IMR-90 (cell line): Measurements from ENCODE around the gene CTF1. TPM values are rescaled to one million over a fixed set of nuclear protein-coding genes. Genes with fewer than 3 reads are reported as not detected.

ENCODE experiments used
- ATAC-seq: fragments of 200-7000 bp; cut with Tn5 transposase; 2 replicates; pipeline ENCODE4 v1.9.1; 2020; ENCODE audit warnings: low read depth, mild to moderate bottlenecking, moderate library complexity
- BruUV-seq: library from RNA; stranded (reverse); fragments of 400-500 nt; replicated peaks from 2 replicates; lab custom pipeline; 2021; lab: Mats Ljungman, UMichigan
- CTCF ChIA-PET: fragments of 300-600 bp; formaldehyde crosslinking; extraction: SDS; loops from one replicate; lab custom pipeline; 2021; ENCODE audit warnings: antibody characterized with exemption; lab: Yijun Ruan, JAX
- POLR2A ChIA-PET: fragments of 300-600 bp; sonication (Branson Sonifier 250); formaldehyde crosslinking; loops from one replicate; lab custom pipeline; 2022; ENCODE audit warnings: antibody characterized with exemption; ENCODE audit not compliant: unreplicated experiment; lab: Charles Lee
- DNase-seq: peaks from one replicate; pipeline ENCODE4 v3.0.0; 2013
- H2AFZ ChIP-seq: replicated peaks from 2 replicates; pipeline ENCODE3; 2013; ENCODE audit warnings: low read length, mild to moderate bottlenecking; ENCODE audit not compliant: poor library complexity
- H2AK5ac ChIP-seq: 2 replicates; pipeline ENCODE4 v1.6.1; 2013; ENCODE audit warnings: low read depth, low read length, inconsistent platforms
- H2AK9ac ChIP-seq: replicated peaks from 2 replicates; pipeline ENCODE3; 2013; ENCODE audit warnings: mild to moderate bottlenecking, low read depth, low read length, moderate library complexity; ENCODE audit not compliant: poor library complexity
- H2BK120ac ChIP-seq: 2 replicates; pipeline ENCODE4 v1.6.1; 2013; ENCODE audit warnings: low read depth, low read length, inconsistent platforms
- H2BK15ac ChIP-seq: 3 replicates; pipeline ENCODE4 v1.6.1; 2013; ENCODE audit warnings: low read depth, low read length, inconsistent platforms
- H2BK20ac ChIP-seq: 2 replicates; pipeline ENCODE4 v1.6.1; 2013; ENCODE audit warnings: low read depth, mild to moderate bottlenecking, inconsistent platforms, low read length, moderate library complexity
- H2BK5ac ChIP-seq: 2 replicates; pipeline ENCODE4 v1.6.1; 2013; ENCODE audit warnings: mild to moderate bottlenecking, low read depth, low read length, inconsistent platforms; ENCODE audit not compliant: poor library complexity, severe bottlenecking
- H3K14ac ChIP-seq: replicated peaks from 2 replicates; pipeline ENCODE4 v1.6.1; 2013; ENCODE audit warnings: low read depth, low read length, inconsistent platforms
- H3K18ac ChIP-seq: 2 replicates; pipeline ENCODE4 v1.6.1; 2013; ENCODE audit warnings: low read depth, low read length, control low read depth
- H3K23ac ChIP-seq: 2 replicates; pipeline ENCODE4 v1.6.1; 2013; ENCODE audit warnings: low read depth, low read length, inconsistent platforms
- H3K27ac ChIP-seq: 2 replicates; pipeline ENCODE4 v1.5.1; 2013; ENCODE audit warnings: mild to moderate bottlenecking, control low read depth, low read length; ENCODE audit not compliant: insufficient read depth
- H3K27me3 ChIP-seq: 2 replicates; pipeline ENCODE4 v1.6.1; 2013; ENCODE audit warnings: low read length; ENCODE audit not compliant: control insufficient read depth, insufficient read depth
- H3K36me3 ChIP-seq: 2 replicates; pipeline ENCODE4 v1.6.1; 2013; ENCODE audit warnings: low read length, mixed read lengths; ENCODE audit not compliant: control insufficient read depth, insufficient read depth
- H3K4ac ChIP-seq: 2 replicates; pipeline ENCODE4 v1.6.1; 2013; ENCODE audit warnings: low read depth, low read length, inconsistent platforms
- H3K4me1 ChIP-seq: 2 replicates; pipeline ENCODE4 v1.6.1; 2013; ENCODE audit warnings: low read length, mixed read lengths; ENCODE audit not compliant: control insufficient read depth, insufficient read depth
- H3K4me2 ChIP-seq: 2 replicates; pipeline ENCODE4 v1.6.1; 2013; ENCODE audit warnings: low read depth, mild to moderate bottlenecking, control low read depth, low read length, moderate library complexity
- H3K4me3 ChIP-seq: 2 replicates; pipeline ENCODE4 v1.5.1; 2013; ENCODE audit warnings: low read depth, mild to moderate bottlenecking, control low read depth, low read length, moderate library complexity; ENCODE audit not compliant: insufficient read depth
- H3K56ac ChIP-seq: 2 replicates; pipeline ENCODE4 v1.6.1; 2013; ENCODE audit warnings: low read length, inconsistent platforms; ENCODE audit not compliant: insufficient read depth; ENCODE audit errors: extremely low read depth
- H3K79me1 ChIP-seq, 2 experiments: 2 replicates each; pipeline ENCODE4 v1.6.1; 2013; ENCODE audit warnings: low read length in 2 of 2, inconsistent platforms in 1 of 2, low read depth in 1 of 2
- H3K9ac ChIP-seq: 2 replicates; pipeline ENCODE4 v1.6.1; 2013; ENCODE audit warnings: low read depth, low read length, control low read depth
- H3K9me1 ChIP-seq: 2 replicates; pipeline ENCODE4 v1.6.1; 2013; ENCODE audit warnings: low read length, inconsistent platforms; ENCODE audit not compliant: insufficient read depth
- H3K9me3 ChIP-seq: 2 replicates; pipeline ENCODE4 v1.6.1; 2013; ENCODE audit warnings: low read length; ENCODE audit not compliant: control insufficient read depth, insufficient read depth
- H4K20me1 ChIP-seq: 2 replicates; pipeline ENCODE4 v1.6.1; 2013; ENCODE audit warnings: low read length, inconsistent platforms; ENCODE audit not compliant: insufficient read depth
- H4K5ac ChIP-seq: 2 replicates; pipeline ENCODE4 v1.6.1; 2013; ENCODE audit warnings: mild to moderate bottlenecking, low read depth, low read length, control low read depth
- H4K8ac ChIP-seq, 2 experiments: 2 replicates each; pipeline ENCODE4 v1.6.1; 2013; ENCODE audit warnings: low read depth in 2 of 2, low read length in 2 of 2, control low read depth in 1 of 2, inconsistent platforms in 1 of 2
- H4K91ac ChIP-seq: 2 replicates; pipeline ENCODE4 v1.6.1; 2013; ENCODE audit warnings: low read depth, low read length, inconsistent platforms; ENCODE audit not compliant: insufficient read depth
- BHLHE40 ChIP-seq: fragments of 150-350 bp; IDR thresholded peaks from 2 replicates; pipeline ENCODE4 v1.6.1; 2016; ENCODE audit warnings: mild to moderate bottlenecking, low read depth, low read length
- CEBPB ChIP-seq: IDR thresholded peaks from 2 replicates; pipeline ENCODE4 v1.6.1; 2012; ENCODE audit warnings: low read depth, low read length, improper control_type of control experiment
- CTCF ChIP-seq: conservative IDR thresholded peaks from 2 replicates; pipeline ENCODE4 v1.5.1; 2012; ENCODE audit warnings: mild to moderate bottlenecking, low read depth, low read length, improper control_type of control experiment
- FOS ChIP-seq: fragments of 150-350 bp; IDR thresholded peaks from 2 replicates; pipeline ENCODE4 v1.6.1; 2016; ENCODE audit warnings: low read depth, low read length
- MAFK ChIP-seq: IDR thresholded peaks from 2 replicates; pipeline ENCODE4 v1.6.1; 2012; ENCODE audit warnings: low read depth, low read length, improper control_type of control experiment
- MAZ ChIP-seq: IDR thresholded peaks from 2 replicates; pipeline ENCODE4 v1.6.1; 2012; ENCODE audit warnings: low read depth, mild to moderate bottlenecking, low read length, improper control_type of control experiment, moderate library complexity, borderline replicate concordance
- MXI1 ChIP-seq: IDR thresholded peaks from 2 replicates; pipeline ENCODE4 v1.6.1; 2012; ENCODE audit warnings: low read depth, mild to moderate bottlenecking, low read length, moderate library complexity, borderline replicate concordance
- POLR2A ChIP-seq: IDR thresholded peaks from 2 replicates; pipeline ENCODE4 v1.6.1; 2012; ENCODE audit warnings: mild to moderate bottlenecking, low read depth, low read length
- RAD21 ChIP-seq: IDR thresholded peaks from 2 replicates; pipeline ENCODE4 v1.6.1; 2012; ENCODE audit warnings: low read length, improper control_type of control experiment
- RCOR1 ChIP-seq: IDR thresholded peaks from 2 replicates; pipeline ENCODE4 v1.6.1; 2012; ENCODE audit warnings: mild to moderate bottlenecking, low read length, improper control_type of control experiment; ENCODE audit not compliant: insufficient replicate concordance
- RFX5 ChIP-seq: IDR thresholded peaks from 2 replicates; pipeline ENCODE4 v1.8.0; 2012; ENCODE audit warnings: low read depth, mild to moderate bottlenecking, low read length, moderate library complexity
- SMC3 ChIP-seq: fragments of 150-350 bp; IDR thresholded peaks from 2 replicates; pipeline ENCODE4 v1.6.1; 2016; ENCODE audit warnings: low read depth, mild to moderate bottlenecking, antibody characterized with exemption, low read length, moderate library complexity
- USF2 ChIP-seq: fragments of 150-350 bp; IDR thresholded peaks from 2 replicates; pipeline ENCODE4 v1.6.1; 2017; ENCODE audit warnings: mild to moderate bottlenecking, antibody characterized with exemption, low read length, low read depth
- WGBS, 2 experiments: methylation state at CpG; one replicate each; pipeline versions ENCODE4 v1.1.5 to v1.1.7; 2013; ENCODE audit warnings: missing lambda C conversion rate in 2 of 2; ENCODE audit not compliant: insufficient read length in 1 of 2; ENCODE audit errors: extremely low coverage in 2 of 2; 5-methylcytosine and 5-hydroxymethylcytosine counted together
- dilution Hi-C: fragments of 300-500 bp; cut with HindIII; formaldehyde crosslinking; loops from one replicate; pipeline ENCODE4 v1.14.3; 2018; ENCODE audit warnings: low sequenced_read_pairs; ENCODE audit not compliant: unreplicated experiment
- in situ Hi-C: fragments of 300-500 bp; cut with MboI; formaldehyde crosslinking; loops from 3 replicates; pipeline ENCODE4 v1.14.3; 2019; ENCODE audit warnings: low sequenced_read_pairs, inconsistent platforms, mixed read lengths
- intact Hi-C: fragments of 100-400 bp; cut with micrococcal nuclease; formaldehyde crosslinking; loops from 2 replicates; pipeline ENCODE4 v1.10.0; 2022
- polyA plus RNA-seq, 3 experiments: library from polyadenylated mRNA; depleted of rRNA; stranded (reverse); fragments of >200 nt; gene quantifications; 2 replicates each; pipeline ENCODE4 v1.2.3, GENCODE V29; 2012; ENCODE audit warnings: low replicate concordance in 1 of 3
- total RNA-seq: library from RNA; depleted of rRNA; stranded (reverse); fragments of >200 nt; gene quantifications from 2 replicates; pipeline ENCODE4 v1.2.3, GENCODE V29; 2012

Gene CTF1
- total and polyA plus RNA-seq, 2 of the 4 experiments (the other 2 are of a cell fraction) = 0.18 to 12.9 TPM

- no peak for TF ChIP-seq MAFK
- TF ChIP-seq POLR2A = no peak
- peak; percentile 84 for TF ChIP-seq RAD21
- TF ChIP-seq BHLHE40 = no peak
Measured at GRCh38 chr16:30921748-30922419, 25.5 kb downstream of the CTF1 start (continued).

- Histone ChIP-seq H4K8ac (peak overlapping the region; percentile 83 to 99), H2AK5ac (peak overlapping the region; percentile 100), H2BK120ac (peak overlapping the region; percentile 92), H3K79me1 (peaks cover 4 to 37% of the 10 kb centered on the region in 2 experiments; a peak in 2 of 4 replicates), H3K56ac (peak overlapping the region; percentile 92), H2BK5ac (peak overlapping the region; percentile 97), H2BK20ac (peak overlapping the region; percentile 65), H2BK15ac (peak overlapping the region; percentile 94; the same call in 2 of the 3 replicates), H3K27me3 (no peaks in the 10 kb centered on the region), H4K91ac (peak overlapping the region; percentile 98), H4K20me1 (peaks cover 4% of the 10 kb centered on the region; the same call in 1 of the 2 replicates), H2AK9ac (peak overlapping the region; percentile 98), H3K9me3 (no peaks in the 10 kb centered on the region), H3K18ac (peak overlapping the region; percentile 88), H3K23ac (peak overlapping the region; percentile 87), H2AFZ (peak overlapping the region; percentile 99), H3K4me1 (peaks cover 2% of the 10 kb centered on the region; the same call in 1 of the 2 replicates), H3K9me1 (no peaks in the 10 kb centered on the region), H3K4me2 (peak overlapping the region; percentile 73), H3K9ac (peak overlapping the region; percentile 77), H3K4ac (peak overlapping the region; percentile 98), H3K27ac (peak overlapping the region; percentile 94), H3K14ac (peak overlapping the region; percentile 94), H3K4me3 (peak overlapping the region; percentile 59), H3K36me3 (peaks cover 10% of the 10 kb centered on the region; the same call in 1 of the 2 replicates), H4K5ac (peak overlapping the region; percentile 96)
- 1% methylated on average over 15 of the region's 42 CpGs; no CpG with 5 or more reads in 1 of the 2 experiments for WGBS, 2 experiments
- ChIA-PET CTCF (interaction anchor here (0.7 kb wide), 1 partner anchor 943 kb away, joined by 3 read pairs; no protein-coding TSS in a partner anchor), POLR2A (interaction anchor here (0.7 kb wide), 1 partner anchor 15 kb away, joined by 3 read pairs; no protein-coding TSS in a partner anchor)
- BruUV-seq = TSS peak; percentile 50
- dilution Hi-C loops (no loop called here), intact Hi-C loops (loop anchor here (5.0 kb wide), 2 partner anchors 160 to 225 kb away; partner anchors contain the start of genes CFAP119, RNF40 and SRCAP), in situ Hi-C loops (no loop called here)
- DNase-seq (peak; percentile 99), ATAC-seq (peak; percentile 80)
- TF ChIP-seq CTCF (no peak), SMC3 (no peak), RCOR1 (no peak), CEBPB (no peak), RAD21 (no peak), USF2 (no peak), FOS (0 out of 2 replicates have a peak, but pooled peaks have one; percentile 8), RFX5 (no peak), MAZ (no peak), MXI1 (0 out of 2 replicates have a peak, but pooled peaks have one; percentile 20)
Measured at GRCh38 chr16:30922420-30922959, 26.1 kb downstream of the CTF1 start.
